GM19099 (cell line): Measurements from ENCODE around the gene LMX1B.

Source experiments
- POLR2A ChIP-seq: IDR thresholded peaks from 3 replicates; pipeline ENCODE4 v1.6.1; 2011; ENCODE audit warnings: low read depth; ENCODE audit not compliant: insufficient read length; ENCODE audit errors: extremely low read depth

Gene LMX1B

DNA sequence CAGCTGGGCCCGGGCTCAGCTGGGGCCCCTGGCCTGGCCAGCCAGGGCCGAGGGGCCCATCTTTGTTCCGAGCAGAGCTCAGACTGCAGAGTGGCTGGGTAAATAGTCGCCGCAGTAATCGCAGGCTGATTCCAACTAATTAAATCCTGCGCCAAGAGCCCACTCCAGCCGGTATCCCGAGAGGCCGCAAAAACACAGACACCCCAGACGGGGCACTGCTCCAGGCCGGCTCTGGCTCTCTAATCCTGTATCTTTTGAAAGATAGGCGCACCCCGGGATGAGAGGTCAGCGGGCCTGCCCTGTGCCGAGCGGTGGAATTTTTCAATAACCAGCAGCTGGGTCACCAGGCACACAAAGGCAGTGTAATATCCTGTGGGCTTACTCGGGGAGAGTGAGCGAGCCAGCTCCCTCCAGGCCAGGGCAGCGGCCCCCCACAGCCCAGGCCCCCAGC is 57.7 kb downstream of the LMX1B start:
- TF ChIP-seq POLR2A: no peak

DNA sequence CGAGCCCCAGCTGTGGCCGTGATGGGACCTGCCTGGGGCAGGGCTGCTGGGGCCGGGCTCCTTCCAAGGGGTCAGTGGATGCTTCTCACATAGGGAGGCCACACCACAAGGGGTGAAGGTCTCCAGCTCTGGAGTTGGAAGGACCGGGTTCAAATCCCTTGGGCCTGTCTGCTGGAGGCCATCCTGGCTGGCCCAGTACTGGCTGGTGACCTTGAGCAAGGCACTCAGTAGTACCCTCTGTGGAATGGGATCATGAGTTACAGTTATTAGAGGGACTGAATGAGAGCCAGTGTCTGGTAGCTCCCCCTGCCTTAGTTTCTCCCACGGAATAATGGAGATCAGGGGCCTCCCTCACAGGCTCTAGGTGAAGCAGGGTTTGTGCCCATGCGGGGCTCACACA is 58.3 kb downstream of the LMX1B start:
- no peak for TF ChIP-seq POLR2A

DNA sequence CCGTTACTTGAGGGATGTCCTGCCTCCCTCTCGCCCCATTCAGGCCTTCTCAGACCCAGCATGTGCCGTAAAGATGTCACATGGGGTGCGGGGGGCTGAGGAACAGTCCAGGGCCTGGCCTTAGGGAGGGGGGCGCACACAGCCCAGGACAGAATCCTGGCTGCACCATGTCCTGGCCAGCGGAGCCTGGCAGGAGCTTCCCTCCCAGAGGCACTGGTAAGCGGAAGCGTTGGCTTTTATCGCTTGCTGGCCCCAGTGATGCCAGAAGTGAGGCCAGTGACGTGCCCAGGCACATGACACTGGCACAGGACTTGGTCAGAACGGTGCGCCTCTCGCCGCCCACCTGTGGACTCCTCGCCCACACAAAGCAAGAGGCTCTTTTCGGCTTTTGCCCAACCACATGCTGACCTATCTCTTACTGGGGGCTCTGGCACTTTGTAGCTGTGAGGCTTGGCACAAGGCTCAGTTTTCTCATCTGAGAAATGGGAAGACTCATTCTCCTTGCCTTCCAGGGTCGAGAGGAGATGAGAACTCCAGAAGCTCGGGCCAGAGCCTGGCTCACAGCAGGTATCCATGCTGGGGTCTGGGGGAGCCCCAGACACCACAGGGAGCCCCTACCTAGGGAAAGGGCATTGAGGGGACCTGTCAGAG is 59.0 kb downstream of the LMX1B start:
- TF ChIP-seq POLR2A: no peak

DNA sequence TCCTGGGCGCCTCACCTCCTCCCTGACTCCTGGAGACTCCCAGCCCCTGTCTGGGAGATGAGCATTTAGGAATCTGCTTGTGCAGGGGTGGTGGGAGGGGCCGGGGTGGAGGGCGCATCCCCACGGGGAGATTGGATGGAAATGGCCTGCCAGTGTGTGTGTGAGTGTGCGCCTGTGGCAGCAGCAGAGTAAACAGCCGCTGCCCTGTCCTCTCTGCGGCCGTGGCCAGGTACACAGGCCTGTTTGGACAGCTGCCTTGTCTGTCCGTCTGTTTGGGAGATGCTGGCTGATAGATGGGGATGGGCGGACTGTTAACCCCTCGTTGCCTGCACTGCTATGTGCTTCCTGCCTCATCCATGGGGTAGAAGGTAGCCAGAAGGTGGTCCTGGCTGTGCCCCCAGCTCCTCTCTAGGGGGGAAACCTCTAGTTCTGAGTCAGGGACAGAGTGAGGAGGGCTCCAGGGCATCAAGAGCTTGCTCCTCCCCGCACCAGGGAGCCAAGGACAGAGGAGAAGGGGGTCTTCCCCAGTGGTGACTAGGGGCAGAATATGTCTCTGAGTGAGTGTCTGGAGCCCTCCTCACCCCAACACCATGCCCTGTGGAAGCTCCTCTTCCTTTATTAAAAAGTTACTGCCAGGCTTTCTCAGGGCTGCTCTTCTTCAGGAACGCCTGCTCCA is 60.1 kb downstream of the LMX1B start:
- no peak for TF ChIP-seq POLR2A

DNA sequence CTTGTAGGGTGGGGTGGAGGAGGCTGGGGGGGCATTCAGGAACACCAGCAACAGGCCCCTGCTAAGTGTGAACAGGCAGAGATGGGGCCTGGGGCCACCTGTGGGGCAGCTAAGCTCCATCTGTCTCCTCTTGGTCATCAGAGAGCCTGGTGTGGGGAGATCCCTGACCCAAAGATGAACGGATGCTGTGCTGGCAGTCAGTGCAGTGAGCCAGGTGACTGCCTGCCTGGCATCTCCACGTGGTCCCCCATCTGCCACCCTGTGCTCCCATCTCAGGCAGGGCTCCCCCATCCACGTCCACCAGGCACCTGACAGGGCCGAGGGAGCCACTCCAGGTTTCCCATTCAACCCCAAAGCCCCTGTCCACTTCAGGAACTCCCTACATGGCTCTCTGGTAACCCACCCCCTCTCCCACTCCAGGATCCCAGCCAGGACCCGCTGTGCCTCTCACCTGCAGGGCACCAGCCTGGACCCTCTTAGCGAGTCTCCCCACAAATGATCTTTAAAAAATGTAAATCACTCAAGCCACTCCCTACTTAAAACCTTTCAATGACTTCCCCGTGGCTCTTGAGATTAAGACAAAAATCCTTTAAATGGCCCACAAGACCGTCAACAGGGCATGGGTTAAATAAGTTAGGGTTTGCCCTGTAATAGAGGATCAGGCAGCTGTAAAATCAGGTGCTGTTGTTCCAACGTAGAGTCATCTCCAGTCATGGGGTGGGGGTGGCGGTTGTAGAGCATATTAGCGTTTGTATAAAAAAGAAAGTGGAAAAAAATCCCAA is 60.8 kb downstream of the LMX1B start:
- no peak for TF ChIP-seq POLR2A

DNA sequence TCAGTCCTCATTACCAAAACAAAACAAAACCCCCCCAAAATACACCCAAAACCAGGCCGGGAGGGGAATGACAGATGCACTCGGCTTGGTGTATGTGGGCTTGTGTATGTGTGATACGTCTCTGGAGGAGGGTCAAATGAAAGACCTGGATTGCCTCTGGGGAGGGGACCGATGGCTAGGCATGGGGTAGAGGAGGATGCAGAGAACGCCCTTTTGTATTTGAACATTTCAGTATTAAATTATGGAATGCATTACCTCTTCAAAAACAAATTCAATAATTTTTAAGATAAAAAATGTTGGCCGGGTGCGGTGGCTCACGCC is 61.4 kb downstream of the LMX1B start:
- TF ChIP-seq POLR2A: no peak

DNA sequence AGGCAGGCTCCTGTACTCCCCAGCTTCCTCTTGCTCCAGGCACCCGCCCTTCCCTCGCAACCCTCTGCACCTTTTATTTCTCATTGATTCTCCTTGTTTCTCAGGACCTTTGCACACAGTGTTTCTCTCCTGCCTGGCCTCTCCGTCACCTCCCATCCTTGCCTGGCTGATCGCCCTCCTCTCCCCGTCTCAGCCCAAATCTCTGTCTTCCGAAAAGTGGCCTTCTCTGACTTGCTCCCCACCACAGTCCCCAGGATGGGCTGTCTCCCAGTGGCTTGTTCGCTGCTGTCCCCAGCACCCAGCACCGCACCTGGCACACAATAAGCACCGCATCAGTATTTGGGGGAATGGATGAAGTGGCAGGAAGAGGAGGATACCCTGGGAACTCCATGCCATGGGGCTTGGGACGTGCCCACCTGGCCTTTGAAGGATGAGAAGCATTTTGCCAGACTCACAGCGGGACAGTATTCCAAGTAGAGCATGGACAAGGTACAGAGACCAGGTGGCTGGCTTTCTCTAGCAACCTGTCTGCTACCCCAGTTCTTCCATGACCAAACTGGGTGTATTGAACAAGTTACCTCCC is 62.5 kb downstream of the LMX1B start:
- no peak for TF ChIP-seq POLR2A

DNA sequence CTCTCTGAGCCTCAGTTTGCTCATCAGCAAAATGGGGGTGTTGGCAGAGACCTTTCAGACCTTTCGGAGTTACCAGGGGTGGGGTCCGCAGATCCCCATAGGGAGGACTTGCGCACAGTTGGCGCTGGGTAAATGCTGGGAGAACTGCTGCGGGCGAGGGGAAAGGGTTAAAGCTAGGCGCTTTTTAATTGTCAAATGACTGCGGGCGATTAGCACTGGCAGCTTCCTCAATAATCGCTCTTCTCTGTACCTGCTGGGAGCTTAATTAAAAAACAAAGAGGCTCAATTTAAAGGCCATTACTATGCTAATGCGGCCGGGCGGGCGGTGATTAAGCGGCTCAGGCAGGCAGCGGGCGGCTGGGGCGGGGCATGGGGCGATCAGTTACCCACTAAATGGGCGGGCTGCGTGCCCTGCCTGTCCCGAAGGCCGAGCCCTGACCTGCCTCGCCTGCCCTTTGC is 63.0 kb downstream of the LMX1B start:
- no peak for TF ChIP-seq POLR2A

DNA sequence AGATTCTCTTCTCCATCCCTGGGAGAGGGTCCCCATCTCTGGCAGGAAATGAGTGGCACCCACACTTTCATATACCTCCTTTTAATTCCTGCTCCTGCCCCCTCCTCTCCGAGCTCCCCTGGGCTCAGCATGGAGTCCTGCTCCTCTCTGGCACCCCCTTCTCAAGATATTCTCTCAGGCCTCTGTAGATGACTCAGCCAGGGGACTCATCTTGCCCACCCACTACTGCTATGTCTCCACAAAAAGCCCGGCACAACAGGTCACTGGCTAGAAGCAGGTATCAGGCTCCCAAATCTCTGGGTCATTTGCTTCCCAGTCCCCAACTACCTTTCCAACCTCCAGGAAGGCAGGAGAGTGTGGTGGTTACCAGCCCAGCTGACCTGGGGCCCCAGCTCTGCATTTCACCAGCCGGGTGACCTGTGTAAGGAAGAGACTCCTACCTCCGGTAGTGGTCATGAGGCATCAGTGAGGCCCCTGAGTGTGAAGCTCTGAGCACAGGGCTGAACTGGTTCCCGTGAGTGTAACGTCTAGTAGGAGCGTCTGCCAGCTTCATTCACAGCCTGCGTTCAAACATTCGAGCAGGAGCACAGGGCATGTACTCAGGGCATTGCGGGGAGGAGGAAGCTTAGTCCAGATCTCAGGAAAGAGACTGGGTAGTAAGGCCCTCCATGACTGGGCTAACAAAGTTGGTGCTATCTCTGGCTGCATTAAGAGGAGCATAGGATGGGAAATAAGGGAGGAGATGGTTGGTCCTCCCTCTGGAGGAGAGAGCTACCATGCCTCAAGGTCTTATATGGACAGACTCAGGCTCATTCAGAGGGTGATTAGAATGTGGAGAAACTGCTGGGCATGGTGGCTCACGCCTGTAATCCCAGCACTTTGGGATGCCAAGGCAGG is 63.7 kb downstream of the LMX1B start:
- no peak for TF ChIP-seq POLR2A

DNA sequence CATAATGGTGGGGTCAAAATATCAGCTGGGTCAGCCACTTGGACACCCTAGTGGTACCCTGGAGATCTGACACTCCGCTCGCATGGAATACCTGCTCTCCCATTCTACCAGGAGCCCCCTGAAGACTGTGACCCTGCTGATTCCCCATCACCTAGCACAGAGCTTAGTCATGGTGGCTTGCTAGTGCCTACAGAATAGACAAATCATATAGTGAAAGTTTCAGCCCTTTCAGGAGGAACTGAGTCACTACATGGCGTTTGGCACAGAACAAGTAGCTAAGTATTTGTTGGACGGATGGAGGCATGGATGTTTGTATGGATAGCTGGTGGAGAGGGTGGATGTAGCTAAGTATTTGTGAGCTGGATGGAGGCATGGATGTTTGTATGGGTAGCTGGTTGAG is 65.3 kb downstream of the LMX1B start:
- no peak for TF ChIP-seq POLR2A

DNA sequence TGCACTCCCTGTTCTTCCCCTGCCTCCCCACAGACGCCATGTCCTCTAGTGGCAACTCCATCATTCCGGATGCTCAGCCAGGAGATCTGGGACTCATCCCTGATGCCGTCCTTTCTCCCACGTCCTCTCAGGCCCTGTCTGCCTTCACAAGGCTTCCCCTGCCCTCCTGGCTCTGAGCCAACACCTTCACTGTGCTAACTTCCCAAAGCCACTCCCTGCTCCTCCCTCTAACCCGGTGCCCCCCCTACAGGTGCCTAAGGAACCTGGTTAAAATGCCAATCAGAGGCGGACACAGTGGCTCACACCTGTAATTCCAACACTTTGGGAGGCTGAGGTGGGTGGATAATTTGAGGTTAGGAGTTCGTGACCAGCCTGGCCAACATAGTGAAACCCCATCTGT is 67.6 kb downstream of the LMX1B start:
- no peak for TF ChIP-seq POLR2A

DNA sequence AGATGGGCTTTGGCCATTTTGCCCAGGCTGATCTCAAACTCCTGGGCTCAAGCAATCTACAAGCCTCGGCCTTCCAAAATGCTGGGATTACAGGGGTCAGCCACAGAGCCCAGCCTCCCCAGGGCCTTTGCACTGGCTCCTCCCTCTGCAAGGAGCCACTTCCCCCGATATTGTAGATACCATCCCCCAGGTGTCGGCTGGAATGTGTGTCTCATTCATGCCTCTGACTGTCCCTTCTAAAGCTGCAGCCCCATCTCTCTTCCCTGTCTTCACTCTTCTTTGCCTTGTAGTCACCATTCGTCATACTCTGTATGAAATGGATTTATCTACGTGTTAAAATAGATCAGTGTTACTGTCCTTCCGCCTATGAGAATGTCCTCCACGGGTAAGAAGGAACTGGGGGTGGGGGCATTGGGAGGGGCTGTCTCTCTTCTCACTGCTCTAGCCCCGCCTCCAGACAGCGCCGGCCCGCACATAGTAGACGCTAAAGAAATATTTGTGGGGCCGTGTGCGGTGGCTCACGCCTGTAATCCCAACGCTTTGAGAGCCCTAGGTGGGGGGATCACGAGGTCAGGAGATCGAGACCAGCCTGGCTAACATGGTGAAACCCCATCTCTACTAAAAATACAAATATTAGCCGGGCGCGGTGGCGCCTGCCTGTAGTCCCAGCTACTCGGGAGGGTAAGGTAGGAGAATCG is 68.5 kb downstream of the LMX1B start:
- TF ChIP-seq POLR2A: no peak

DNA sequence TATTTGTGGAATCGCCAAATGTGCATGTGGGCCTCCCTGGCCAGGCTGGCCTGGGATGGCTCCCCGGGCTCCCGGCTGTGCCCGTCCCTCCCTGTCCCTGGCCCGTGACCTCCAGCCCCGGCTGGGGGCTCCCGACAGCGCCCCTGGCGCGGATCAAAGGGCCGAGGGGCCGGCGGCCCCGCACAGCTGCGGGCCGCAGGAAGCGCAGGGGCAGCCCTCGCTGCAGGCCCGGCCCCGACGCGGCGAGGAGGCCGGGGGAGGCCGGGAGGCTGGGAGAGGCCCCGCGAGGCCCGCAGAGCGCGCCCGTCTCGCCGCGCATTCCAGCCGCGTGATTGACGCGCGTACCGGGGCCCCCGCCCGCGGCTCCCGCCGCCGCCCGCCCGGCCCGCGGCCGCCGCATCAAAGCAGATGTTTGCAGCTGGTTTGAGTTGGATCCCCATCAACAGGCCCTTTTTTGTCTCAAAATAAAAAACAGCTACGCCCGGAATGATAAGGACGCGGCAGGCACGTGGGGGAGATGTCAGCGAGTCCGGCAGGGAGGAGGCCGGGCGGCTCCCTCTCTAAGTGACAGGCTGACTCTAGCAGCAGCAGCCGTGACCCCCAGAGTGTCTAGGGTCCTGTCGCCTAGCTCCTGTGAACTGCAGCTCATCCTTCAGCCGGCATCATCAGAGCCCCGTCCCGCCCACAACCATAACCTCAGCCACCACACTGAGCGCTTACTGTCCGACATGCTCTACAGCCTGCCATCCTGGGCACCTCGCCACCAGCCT is 69.4 kb downstream of the LMX1B start:
- TF ChIP-seq POLR2A: no peak
